Umbilical cord (tissue), 2 donors: ENCODE measurements around the gene TNRC6C. TPM values are rescaled to one million over a fixed set of nuclear protein-coding genes. Genes with fewer than 3 reads are reported as not detected.
"Not testable (repeated sequence)": the region's sequence is repeated elsewhere in the genome, so short reads cannot be mapped to it uniquely, and the experiment has no call there.

ENCODE experiments used
- DNase-seq: peaks from one replicate; pipeline ENCODE4 v3.0.0-alpha.2; 2015; ENCODE audit warnings: low spot score
- total RNA-seq: library from RNA; depleted of rRNA; stranded (reverse); fragments of >200 nt; gene quantifications from one replicate; pipeline ENCODE4 v1.2.3, GENCODE V29; 2014; ENCODE audit warnings: low replicate concordance; ENCODE audit not compliant: insufficient read depth

Gene TNRC6C
- total RNA-seq, 1 donor from 2014 or later: 8.9 TPM

DNA sequence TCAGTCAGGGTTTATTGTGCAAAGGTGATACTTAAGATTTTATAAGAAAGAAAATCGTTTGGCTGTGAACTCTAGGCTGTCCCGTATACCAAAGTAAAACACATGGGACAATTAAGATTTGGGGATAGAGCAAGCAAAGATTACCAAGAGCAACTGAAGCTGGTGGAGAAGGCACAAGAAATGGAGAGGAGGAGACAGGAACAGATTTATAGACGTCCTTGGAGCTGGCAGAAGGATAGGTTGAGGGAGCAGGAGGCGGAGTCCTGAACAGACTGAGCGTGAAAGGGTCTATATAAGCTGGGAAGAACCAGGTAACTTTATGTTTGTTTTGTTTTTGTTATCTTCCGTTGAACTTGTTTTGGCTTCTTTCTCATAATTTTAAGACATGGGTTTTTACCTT lies 3.8 kb downstream of the TNRC6C start:
- no peak for DNase-seq

DNA sequence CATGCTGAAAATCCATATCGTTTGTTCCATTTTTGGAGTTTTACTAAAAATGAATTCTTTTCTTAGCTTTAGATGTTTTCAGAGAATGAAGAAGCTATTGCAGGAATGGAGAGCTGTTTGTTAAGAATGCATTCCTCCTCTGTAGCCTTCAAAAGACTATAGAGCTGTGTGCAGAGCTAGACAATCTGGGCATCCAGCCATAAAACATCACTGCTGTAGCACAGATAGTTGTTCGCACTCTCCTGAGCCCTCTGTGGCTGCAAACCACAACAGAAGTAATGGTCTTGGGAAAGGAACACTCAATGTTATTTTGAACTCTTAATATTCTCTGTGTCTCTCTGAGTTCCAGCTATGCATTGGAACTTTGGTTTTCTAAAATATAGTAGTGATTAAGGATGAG lies 4.9 kb downstream of the TNRC6C start:
- peak; percentile 95 for DNase-seq

DNA sequence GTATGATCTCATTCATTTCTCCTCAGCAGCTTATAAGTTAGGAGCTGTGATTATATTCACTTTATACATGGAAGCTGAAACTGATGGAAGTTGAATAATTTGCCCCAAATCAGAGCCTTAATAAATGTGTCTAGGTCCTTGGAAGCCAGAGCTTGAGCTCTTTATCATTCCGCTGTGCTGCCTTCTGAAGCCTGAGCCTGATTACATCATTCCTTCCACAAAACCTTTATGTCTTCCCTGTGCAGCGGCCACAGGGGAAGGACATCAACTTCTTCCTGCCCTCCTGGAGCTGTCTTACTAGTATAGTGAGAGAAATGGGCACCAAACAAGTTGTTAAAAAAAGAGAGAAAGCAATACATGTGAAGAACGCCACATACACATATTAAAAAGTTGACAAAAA lies 6.8 kb downstream of the TNRC6C start:
- DNase-seq: peak; percentile 60

DNA sequence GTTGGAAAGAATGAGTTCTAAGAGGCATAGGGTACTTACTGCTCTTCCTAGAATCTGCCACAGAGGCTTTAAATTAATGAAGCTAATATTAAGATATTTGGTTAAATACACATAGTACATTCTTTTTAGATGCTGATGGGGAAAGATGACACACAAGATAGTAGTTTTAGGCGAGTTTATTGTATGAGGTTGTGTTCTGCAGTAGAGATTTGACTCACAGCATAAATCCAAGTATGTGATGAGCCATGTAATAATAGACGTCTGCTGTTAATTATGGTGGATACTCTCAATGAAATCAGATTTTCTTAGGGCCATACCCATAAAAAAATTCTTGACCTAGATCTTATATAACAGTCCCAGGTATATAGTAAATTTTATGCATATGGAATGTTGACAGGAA lies 8.0 kb downstream of the TNRC6C start:
- no peak for DNase-seq

DNA sequence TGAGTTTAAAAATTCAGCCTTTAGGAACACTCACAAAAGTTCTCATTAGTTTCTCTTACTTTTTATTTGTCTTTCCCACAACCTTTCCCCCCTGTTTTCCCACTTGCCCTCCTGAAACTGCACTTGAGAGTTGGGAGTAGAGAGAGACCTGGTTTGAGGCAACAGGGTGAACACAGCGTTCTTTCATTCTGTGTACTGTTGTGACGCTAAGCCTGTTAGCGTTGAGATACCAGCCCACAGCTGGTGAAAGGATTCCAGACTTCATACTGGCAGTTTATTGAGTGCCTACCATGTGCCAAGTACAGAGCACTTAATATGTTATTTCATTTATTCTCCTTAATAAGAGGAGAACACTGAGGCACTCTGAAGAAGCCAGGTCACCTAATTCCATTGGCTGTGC lies 10.3 kb downstream of the TNRC6C start:
- DNase-seq: no peak

DNA sequence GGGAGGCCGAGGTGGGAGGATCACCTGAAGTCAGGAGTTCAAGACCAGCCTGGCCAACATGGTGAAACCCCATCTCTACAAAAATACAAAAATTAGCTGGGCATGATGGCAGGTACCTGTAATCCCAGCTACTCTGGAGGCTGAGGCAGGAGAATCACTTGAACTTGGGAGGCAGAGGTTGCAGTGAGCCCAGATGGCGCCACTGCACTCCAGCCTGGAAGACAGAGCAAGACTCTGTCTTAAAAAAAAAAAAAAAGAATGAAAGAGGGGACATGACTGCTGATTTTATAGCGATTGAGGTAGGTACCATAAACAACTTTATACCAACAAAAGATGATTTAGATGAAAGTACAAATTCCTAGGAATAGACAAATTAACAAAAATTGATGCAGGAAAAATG lies 13.8 kb downstream of the TNRC6C start:
- not testable (repeated sequence) for DNase-seq

DNA sequence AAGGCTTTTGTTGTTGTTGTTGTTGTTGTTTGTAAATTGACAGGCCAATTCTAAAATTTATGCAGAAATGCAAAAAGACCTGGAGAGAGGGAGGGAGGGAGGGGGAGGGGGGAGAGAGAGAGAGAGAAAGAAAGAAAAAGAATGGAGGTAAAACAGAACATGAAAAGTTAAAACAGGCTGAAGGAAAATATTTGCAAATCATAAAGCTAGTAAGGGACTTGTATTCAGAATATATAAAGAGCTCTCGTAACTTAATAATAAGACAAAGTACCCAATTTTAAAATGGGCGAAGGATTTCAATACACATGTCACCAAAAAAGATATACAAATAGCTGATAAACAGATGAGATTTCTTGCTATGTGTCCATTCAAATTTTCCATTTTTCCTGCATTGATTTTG lies 15.4 kb downstream of the TNRC6C start:
- DNase-seq: no peak

DNA sequence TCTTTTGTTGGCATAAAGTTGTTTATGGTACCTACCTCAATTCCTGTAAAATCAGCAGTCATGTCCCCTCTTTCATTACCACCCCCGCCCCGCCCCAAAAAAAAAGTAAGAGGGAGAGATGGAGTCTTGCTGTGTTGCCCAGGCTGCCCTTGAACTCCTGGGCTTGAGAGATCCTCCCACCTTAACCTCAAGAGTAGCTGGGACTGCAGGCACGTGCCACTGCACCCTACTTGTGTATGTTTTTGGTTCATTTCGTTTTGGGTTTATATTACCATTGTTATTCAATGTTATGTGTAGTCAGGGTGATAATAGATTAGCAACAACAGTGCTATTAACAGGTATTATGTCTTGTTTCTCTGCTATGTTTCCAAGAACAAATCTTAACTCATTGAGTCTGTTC lies 15.9 kb downstream of the TNRC6C start:
- no peak for DNase-seq

DNA sequence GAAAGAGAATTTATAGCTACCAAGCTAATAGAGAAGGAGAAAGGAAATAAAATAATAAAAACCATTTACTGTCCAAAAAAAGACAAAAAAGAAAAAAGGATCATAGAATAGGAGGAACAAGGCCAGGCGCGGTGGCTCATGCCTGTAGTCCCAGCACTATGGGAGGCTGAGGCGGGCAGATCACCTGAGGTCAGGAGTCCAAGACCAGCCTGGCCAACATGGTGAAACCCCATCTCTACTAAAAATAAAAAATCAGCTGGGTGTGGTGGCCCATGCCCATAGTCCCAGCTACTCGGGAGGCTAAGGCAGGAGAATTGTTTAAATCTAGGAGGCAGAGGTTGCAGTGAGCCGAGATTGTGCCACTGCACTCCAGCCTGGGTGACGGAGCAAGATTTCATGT lies 23.9 kb downstream of the TNRC6C start:
- DNase-seq: not testable (repeated sequence)

DNA sequence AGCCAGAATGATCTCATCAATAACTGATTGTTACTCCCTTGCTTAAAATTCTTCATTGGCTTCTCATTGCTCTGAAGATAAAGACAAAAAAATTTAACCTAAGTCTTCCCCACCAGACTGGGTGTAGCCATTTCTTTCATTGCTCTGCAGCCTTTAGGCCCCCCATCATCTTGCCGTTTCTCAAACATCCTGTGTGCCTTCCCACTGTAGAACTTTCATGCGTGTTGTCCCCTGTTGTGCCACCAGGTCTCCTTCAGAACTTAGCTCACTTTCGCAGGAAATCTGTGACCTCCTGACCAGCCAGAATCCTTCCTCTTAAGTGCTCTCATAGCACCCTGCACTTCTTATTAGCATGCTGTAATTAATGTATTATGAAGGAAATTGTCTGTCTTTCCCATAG lies 31.8 kb downstream of the TNRC6C start:
- DNase-seq: no peak

DNA sequence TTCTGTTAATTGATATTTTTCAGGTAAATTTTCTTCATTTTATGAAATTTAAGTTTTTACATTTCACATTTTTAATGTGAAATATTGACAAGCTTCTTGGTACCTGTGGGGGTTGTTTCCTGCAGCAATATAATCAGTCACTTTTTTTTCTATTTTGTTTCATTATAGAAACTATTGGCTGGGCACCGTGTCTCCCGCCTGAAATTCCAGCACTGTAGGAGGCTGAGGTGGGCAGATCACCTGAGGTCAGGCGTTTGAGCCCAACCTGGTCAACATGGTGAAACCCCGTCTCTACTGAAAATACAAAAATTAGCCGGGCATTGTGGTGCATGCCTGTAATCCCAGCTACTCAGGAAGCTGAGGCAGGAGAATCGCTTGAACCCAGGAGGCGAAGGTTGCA lies 35.2 kb downstream of the TNRC6C start:
- DNase-seq: not testable (repeated sequence)

DNA sequence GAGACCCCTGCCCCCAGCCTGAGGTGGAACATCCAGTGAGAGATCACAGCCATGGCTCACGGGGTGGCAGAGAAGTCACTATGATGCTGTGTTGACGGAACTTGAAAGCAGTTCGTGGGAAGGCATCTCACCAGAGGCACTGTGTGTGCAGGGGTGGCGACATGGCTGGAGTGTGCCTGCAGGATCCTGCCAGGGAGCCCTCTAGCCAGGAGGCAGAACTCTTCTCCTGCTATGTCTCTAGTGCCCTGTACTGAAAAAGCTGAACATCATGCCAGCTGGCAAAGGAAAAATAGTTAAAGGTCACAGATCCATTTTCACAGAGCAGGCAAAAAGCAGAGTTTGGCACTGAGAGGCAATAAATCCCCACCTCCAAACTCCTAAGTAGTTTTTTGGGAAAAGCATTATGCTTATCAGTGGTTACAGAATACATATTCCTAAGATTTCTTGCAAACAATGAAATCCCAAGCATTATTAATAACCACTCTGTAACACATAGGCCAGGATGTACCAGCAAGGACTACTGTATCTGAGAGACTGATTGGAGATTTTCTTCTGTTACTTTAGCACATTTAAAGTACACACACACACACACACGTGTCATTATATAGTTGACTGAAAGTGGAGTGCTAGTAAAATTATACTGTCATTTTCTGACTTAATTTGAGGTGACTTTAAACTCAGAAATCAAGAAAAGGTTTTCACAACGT lies 36.8 kb downstream of the TNRC6C start:
- no peak for DNase-seq

DNA sequence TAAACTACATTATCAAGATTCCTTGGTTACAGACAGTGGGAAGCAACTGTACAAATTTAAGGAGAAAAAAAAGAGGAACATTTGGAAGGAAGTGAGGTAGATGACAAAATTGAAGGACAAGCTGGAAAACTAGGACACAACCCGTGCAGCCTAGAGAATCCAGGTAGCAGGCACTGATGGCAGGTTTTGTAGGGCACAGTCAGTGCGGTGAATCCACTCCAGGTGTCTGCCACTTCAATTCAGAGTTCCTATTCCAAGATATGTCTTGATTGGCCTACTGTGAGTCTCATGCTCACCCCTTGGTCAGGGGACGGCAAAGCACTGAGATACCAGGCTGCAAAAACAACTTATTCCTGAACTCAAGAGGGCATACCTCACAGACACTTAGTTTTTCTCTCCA lies 37.8 kb downstream of the TNRC6C start:
- DNase-seq: no peak

DNA sequence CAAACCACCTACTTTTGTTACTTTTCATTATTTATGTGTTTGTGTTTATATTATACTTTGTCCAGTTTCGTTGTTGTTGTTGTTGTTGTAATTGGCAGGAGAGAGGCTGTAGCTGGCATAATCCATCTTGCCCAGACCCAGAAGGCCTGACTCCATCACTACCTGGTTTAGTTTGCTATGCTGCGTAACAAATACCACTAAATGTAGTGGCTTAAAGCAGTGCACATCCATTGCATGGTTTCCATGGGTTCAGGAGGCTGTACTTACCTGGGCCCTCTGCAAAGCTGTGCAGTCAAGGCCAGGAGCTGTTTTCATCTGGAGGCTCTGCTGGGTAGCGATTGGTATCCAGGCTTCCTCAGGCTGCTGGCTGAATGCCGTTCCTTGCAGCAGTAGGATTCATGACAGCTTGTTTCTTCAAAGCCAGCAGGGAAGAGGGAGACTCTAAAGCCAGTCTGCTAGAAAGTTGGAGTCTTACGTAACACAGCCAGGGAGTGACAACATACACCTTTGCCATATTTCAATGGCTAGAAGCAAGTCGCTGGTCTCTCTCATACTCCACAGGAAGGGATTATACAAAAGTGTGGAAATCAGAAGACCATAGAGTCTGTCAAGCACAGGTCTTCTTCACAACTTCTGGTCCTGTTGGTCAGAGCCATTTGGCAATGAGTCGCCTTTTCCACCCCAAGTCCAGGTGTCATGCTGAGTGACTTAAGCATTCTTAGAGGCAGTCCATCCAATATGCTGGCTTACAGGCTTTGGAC lies 41.1 kb downstream of the TNRC6C start:
- DNase-seq: no peak

DNA sequence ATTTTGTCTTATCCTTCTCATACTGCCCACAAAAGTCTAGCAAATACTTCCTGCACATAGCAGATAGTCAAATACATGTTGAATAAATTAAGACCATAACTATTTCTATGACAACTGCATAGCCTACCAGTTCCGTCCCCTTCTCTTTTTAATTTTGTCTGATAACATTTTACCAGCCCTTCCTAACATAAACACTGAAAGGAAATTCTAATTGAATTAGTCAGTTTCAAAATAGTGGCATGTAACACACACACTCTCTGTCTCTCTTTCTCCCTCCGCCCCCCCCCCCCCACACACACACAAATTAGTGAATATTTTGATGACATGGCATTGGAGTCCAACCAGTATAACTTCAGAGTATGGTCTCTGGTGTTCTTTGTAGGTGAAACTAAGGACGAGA lies 41.8 kb downstream of the TNRC6C start:
- DNase-seq: peak; percentile 21

DNA sequence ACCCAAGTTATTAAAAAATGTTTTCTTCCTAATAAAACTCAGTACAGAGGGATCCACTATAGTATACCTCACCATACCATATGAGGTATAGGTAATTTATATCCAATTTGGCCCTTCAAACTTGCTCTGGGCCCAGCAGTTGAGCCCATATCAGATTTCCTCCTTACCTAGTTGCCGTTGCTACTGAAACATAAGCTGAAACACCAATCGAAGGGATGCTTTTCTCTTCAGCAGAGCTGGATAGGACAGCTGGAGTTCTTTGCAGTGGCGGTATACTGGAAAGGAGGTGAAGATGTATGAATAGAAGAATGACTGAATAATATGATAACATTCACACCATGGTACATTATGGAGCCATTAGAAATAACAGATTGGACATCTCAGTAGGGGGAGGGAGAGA lies 42.7 kb downstream of the TNRC6C start:
- DNase-seq: no peak

DNA sequence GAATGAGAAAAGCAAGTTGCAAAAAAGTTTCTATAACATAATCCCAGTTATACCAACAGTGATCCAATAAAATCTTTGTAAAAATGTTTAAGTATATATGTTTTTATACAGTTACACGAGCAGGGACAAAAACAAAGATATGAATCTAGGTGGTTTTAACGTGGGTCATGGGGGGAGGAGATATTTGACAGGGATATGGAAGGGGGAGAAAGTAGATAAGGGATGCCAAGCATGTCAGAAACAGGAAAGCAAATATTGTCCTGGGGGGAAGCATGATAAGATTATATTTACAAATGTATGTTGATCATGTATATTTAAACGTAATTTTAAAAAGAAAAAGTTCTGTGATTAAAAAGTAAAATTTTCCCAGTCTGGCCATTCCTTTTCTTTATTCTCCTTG lies 43.1 kb downstream of the TNRC6C start:
- DNase-seq: no peak

DNA sequence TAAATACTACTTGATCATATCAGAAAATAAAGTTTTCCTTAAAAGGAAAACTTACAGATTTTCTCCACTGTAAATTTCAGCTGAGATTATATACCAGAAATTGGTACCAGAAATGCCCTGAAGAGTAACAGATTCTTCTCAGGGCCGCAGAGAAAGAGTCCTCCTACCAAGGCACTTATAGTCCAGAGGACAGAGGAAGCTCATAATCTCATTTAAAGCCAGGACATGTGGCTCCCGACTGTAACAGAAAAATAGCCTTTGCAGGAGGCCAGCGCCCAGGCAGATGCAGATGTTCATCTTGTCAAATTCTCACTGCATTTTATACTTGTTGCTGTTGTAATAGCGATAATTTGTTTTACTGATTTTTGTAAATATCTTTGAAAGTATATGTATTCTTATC lies 43.7 kb downstream of the TNRC6C start:
- DNase-seq: no peak

DNA sequence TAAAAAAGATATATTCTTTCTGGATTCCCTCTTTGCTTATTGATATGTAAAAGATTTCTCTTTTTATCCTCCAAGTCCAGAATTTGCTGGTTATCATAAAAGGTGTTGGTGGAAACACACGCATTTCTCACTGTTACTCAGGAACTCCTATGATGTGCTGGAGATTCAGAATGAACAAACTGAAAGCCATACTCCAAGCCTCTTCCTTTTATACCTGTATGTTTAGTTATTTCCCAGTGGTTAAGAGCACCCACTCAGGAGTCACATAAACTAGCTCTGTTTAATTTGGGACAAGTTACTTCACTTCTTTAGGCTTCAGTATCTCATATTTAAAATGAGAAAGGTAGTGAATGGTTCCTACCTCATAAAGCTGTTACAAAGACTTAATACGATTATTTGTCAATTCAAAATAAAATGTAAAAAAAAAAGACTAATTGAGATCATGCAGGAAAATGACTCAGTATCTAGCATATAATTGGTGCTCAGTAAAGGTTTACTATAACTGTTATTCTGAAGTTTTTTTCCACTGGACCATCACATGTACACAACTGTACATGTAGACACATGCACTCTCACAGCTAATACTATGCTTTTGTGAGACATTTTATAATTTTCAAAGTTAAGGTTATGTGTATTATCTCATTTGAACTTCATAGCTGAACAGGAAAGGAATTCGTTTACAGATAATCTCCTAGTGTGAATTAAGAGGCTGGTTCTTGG lies 47.1 kb downstream of the TNRC6C start:
- DNase-seq: no peak

DNA sequence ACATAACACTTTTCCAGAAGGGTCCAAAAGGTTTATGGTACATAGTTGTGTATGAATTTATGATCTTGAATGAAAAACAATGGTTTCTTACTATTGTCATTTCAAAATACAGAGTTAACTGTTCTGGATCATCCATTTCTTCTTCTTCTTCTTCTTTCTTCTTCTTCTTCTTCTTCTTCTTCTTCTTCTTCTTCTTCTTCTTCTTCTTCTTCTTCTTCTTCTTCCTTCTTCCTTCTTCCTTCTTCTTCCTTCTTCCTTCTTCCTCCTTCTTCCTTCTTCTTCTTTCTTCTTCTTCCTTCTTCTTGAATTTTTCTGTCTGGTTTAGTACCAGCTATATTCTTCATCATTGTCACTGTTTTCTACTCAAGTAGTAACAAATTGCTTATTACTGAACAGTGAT lies 47.8 kb downstream of the TNRC6C start:
- DNase-seq: no peak

DNA sequence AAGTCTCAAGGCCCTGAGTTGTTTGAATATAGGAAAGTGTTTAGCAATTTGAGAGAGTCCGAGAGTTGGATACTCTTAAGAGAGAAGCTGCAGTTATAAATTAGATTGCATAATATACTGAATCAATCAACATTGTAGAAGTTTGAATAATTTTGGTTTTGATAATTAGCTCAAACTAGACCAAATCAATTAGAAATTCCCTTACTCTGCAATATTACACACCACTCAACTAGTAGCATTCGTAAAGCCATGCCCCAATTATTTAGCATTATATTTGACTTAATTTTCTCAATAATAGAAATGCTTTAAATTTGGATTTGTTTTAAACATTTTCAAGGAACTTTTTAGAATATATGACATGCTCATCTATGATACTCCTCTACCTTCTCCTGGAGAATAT lies 49.1 kb downstream of the TNRC6C start:
- no peak for DNase-seq

DNA sequence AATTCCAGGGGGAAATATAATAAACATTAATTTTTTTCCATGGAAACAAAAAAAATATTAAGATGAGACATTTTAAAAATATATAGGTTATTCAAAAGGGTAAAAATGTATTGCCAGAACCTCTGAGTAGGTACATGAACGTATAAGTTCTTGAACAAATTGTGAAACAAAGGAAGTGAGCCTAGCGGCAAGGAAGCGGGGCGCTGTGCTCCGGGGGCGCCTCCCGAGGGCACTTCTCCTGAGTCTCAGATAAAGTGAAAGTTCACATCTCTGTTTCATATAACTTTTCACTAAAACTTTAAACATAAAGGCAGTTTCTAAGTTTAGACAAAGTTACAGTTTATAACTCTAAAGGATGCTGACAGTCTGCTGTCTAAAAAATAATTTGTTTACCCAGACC lies 52.3 kb downstream of the TNRC6C start:
- no peak for DNase-seq

DNA sequence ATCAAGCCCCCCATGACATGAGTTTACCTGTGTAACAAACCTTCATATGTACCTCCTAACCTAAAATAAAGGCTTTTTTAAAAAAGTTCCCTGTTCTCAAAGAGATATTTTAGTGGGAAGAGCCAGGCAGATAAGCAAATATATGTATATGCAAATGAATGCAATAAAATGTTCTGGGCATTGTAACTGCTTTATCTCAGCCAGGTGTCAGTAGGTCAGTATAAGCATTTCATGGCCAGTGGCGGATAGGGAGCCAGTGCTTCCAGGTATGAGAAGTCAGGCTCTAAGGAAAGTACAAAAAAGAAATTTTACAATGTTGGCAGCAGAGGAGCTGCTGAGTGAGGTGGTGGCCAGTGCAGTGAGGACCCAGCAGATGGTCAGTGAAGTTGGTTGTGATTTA lies 53.9 kb downstream of the TNRC6C start:
- DNase-seq: no peak
